ENCODE measurements around the gene TIAM2.

GRCh38 chr6:155143578-155144106 lies 148.5 kb downstream of the TIAM2 start:
- no peak for TF ChIP-seq PKNOX1 (IDR thresholded peaks at IDR 0.05)
- no peak for TF ChIP-seq FOXK2 (IDR thresholded peaks at IDR 0.05)
- no peak for TF ChIP-seq FOXM1 (IDR thresholded peaks at IDR 0.05; ENCODE audit: borderline replicate concordance)
- TF ChIP-seq NFRKB (IDR thresholded peaks at IDR 0.05) = no peak
- TF ChIP-seq LEF1 (IDR thresholded peaks at IDR 0.05; ENCODE audit: borderline replicate concordance) = no peak
- TF ChIP-seq CTBP1 (IDR thresholded peaks at IDR 0.05; ENCODE audit: borderline replicate concordance) = no peak
- TF ChIP-seq L3MBTL2 (conservative IDR thresholded peaks at IDR 0.05) = no peak
- TF ChIP-seq BHLHE40 (IDR thresholded peaks at IDR 0.05; ENCODE audit: borderline replicate concordance) = no peak
- TF ChIP-seq HDGF (IDR thresholded peaks at IDR 0.05; ENCODE audit: borderline replicate concordance) = no peak
- TF ChIP-seq ELF4 (IDR thresholded peaks at IDR 0.05) = no peak
- TF ChIP-seq ZNF384 (IDR thresholded peaks at IDR 0.05) = no peak

Data from HEK293T (cell line).